Superior temporal gyrus (tissue), 1 donor: ENCODE data around the gene IFNGR2.
"Not testable (repeated sequence)": the region's sequence is repeated elsewhere in the genome, so short reads cannot be mapped to it uniquely, and the experiment has no call there.

ENCODE experiments used
- DNase-seq: peaks from one replicate; pipeline ENCODE4 v3.0.0-alpha.2; 2016; ENCODE audit errors: extremely low spot score

The IFNGR2 gene, protein sequence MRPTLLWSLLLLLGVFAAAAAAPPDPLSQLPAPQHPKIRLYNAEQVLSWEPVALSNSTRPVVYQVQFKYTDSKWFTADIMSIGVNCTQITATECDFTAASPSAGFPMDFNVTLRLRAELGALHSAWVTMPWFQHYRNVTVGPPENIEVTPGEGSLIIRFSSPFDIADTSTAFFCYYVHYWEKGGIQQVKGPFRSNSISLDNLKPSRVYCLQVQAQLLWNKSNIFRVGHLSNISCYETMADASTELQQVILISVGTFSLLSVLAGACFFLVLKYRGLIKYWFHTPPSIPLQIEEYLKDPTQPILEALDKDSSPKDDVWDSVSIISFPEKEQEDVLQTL

DNA sequence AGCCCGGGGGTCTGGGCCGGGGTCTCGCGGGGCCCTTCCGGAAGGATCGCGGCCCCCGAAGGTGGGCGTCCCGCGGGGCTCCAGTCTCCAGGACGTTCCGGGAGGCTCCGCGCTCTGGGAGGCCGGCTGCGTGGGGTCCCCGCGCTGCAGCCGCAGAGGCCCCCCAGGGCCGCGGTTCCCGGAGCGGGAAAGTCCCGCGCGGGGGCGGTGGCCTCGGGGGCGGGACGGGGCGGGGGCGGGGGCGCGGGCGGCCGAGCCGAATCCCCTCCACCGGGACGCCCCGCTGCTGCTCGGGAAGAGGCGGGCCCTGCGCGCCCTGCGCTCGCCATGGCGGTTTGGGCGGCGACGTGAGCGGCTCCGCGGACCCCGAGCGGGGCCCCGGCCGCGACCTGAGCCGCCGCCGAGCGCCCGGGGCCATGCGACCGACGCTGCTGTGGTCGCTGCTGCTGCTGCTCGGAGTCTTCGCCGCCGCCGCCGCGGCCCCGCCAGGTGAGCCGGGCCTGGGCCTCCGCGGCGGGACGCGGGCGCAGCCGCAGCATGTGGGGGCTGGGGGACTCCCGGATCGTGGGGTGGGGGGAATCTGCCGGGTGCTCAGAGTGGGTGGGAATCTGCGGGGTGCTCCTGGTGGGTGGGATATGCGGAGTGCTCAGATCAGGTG lies at the start of gene IFNGR2:
Gene IFNGR2 (plus strand): TSS at position 286 of the 658 bp plus-strand sequence. CDS start 131 bp downstream, at position 417.
- no peak for DNase-seq

DNA sequence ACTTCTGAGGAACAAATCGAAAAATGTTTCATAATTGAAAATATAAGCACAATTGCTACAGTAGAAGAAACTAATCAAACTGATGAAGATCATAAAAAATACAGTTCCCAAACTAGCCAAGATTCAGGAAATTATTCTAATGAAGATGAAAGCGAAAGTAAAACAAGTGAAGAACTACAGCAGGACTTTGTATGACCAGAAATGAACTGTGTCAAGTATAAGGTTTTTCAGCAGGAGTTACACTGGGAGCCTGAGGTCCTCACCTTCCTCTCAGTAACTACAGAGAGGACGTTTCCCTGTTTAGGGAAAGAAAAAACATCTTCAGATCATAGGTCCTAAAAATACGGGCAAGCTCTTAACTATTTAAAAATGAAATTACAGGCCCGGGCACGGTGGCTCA lies 47.9 kb upstream of the IFNGR2 start:
- DNase-seq = no peak

DNA sequence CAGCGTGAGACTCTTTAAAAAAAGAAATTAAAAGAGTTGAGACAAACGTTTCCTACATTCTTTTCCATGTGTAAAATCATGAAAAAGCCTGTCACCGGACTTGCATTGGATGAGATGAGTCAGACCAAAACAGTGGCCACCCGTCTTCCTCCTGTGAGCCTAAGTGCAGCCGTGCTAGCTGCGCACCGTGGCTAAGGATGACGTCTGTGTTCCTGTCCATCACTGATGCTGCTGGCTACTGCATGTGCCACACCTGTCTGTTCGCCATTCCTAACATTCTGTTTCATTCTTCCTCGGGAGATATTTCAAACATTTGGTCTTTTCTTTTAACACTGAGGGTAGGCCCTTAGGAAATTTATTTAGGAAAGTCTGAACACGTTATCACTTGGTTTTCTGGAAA lies 47.2 kb upstream of the IFNGR2 start:
- DNase-seq = peak; percentile 12

DNA sequence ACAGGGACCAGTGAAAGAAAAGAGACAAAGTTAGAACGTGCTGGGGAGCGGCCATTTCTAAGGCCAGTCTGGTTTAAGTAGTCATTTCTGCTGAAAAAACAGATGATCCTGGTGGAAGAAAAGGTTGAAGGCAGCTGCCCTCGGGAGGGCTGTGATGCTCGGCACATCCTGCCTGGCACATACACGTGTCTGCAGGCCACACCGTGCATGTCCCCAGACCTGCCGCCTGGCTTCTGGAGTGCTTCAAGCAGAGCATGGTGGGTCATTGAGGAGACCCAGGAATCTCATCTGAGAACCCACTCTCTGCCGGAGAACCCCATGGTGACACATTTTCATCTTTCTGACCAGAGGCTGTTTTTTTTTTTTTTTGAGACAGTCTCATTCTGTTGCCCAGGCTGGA lies 46.0 kb upstream of the IFNGR2 start:
- DNase-seq = no peak

DNA sequence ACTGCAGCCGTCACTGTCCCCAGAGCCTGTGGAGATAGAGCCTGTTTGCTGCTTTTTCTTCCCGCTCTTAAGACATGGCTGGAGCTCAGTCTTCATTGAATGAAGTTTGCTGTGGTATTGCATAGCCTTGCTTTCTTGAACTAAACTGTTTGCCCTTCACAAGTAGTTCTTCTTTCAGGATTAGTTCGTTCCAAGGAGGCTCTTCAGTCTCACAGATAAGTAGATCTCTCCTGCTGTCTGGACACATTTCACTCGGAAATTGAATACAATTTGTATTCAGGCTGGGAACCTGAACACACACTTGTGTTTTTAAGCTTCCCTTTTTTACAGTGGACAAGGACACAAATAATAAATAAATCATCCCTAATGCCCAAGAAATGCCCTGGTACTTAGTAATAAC lies 43.8 kb upstream of the IFNGR2 start:
- peak; percentile 19 for DNase-seq

DNA sequence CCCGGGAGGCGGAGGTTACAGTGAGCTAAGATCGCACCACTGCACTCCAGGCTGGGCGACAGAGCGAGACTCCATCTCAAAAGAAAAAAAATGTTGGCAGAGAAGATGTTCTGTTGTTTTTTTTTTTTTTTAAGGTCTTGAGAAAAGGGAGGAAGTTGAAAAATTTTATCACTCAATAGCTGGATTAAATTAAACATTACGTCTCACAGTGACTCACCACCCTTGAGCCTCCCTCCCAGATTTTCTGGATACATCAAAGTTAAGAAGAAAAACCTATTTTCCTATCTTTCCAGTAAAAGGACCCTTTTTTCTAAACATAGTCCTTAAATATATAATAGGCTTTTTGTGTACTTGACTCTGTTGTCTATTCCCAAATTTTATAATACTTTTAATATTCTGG lies 42.9 kb upstream of the IFNGR2 start:
- no peak for DNase-seq

DNA sequence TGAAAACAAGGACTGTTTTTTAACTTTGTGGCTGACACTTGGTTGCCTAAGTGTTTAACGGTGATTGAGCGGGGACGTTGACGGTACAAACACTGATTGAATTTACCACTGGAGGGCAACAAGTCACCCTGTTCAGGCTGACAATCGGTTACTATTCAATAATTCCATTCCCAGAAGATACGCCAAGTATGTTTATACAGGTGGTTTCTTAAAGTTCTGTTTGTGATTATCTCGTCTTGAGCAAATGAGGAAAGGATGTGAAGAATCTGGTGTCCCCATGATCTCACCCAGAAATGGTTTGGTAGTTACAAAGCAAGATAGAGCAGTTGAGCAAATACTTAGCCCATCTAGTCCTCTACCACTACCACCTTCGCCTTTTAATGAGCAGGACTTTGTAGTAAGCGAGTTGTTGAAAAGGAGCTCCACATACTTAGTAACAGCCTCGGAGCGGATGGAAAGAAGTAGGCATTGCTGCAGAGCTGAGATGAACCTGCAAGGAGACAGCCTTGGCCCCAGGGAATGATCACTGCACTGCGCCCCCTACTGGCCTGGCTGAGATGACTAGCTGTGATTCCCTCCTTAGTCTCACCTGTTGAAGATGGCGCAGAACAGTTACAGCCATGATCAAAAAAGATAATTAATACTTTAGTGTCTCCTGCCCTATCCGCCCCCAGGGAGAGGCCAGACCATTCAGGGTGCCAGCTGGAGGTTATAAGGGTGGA lies 42.2 kb upstream of the IFNGR2 start:
- peak; percentile 79 for DNase-seq

DNA sequence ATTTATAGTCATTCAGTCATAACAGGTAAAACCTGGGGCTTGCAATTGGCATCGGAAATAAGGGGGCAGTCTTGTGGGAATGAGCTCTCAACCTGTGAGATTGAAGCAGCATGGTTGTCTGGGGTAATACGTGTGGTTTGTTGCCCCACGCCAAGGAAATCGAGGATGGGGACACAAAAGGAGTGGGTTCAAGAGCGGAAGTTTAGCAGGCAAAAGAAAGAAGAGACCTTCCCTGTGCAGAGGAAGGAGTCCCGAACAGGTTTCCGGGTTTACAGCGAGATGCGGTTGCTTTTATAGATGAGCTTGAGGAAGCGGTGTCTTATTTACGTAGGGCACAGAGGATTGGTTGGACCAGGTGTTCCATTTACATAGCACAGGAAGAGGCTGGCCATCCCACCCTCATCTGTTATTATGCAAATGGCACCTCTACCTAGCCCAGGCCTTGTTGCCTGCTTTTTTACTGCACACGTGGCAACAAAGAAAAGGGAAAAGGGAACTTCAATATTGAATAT lies 41.1 kb upstream of the IFNGR2 start:
- DNase-seq = no peak

DNA sequence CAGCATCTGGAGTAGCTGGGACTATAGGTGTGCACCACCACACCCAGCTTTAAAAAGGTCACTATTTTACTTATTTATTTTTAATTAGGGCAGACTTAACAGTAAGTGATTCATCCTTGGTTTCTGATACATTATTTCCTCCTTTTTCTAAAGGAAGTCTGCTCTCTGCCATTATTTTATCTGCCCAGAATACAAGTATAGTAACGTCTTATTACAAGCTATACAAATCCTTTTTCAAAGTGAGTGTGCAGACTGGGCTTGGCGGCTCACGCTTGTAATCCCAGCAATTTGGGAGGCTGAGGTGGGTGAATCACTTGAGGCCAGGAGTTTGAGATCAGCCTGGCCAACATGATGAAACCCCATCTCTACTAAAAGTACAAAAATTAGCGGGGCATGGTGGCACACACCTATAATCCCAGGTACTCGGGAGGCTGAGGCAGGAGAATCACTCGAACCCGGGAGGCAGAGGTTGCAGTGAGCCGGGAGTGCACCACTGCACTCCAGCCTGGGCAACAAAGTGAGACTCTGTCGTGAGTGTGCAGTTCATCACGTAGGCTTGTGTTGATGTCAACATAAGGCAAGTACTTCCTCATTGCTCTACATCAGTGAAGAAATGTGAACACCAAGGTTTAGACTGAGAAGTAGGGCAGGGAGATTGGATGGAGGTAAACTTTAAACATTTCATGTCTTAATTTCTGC lies 39.2 kb upstream of the IFNGR2 start:
- not testable (repeated sequence) for DNase-seq

DNA sequence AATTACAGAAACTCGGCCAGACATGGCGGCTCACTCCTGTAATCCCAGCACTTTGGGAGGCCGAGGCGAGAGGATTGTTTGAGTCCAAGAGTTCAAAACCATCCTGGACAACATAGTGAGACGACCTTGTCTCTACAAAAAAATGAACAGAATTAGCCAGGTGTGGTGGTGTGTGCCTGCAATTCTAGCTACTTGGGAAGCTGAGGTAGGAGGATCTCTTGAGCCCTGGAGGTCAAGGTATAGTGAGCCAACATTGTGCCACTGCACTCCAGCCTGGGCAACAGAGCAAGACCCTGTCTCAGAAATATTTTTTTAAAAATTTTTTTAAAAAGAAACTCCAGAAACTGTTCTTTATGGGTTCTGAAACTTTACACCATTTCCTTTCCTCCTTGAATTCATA lies 38.4 kb upstream of the IFNGR2 start:
- DNase-seq = no peak

DNA sequence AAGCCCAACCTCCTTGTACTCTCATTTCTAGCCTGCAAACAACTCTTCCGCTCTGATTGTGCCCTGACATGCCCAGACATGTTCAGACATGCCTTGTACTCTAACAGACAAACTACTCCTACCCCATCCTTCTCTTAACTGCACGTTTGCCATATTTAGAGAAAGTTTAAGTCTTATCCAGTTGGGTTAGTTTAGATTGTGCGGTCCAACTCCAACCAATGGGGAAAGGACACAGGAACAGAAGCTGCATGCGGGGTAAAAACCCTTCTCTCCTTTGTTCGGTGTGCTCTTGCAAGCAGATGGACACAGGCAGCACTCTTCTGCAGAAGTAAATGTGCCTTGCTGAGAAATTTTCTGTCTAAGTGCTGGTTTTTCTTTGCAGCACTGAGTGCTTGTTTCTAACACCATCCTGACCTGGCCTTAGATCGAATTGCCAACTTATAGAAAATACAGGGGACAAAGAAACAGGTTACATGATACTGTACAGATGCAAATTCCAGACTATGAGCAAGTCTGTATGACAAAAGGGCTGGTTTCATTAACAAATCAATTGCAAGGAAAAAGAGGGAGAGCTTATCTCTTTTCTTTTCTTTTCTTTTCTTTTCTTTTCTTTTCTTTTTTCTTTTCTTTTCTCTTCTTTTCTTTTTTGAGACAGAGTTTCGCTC lies 35.8 kb upstream of the IFNGR2 start:
- DNase-seq = no peak

DNA sequence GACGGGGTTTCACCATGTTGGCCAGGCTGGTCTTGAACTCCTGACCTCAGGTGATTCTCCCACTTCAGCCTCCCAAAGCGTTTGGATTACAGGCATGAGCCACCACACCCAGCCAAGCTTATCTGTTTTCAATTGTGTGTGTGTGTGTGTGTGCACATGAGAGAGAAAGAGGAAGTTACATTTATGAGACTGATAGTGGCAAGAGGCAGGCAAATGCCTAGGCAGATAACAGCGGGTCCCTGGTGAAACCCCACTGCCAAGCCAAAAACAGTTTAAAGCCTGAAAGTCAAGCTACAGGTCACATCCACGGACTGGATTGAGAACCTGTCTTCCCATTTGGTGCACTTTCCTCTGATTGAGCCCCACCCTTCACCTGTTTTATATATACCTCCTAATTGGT lies 35.1 kb upstream of the IFNGR2 start:
- no peak for DNase-seq

DNA sequence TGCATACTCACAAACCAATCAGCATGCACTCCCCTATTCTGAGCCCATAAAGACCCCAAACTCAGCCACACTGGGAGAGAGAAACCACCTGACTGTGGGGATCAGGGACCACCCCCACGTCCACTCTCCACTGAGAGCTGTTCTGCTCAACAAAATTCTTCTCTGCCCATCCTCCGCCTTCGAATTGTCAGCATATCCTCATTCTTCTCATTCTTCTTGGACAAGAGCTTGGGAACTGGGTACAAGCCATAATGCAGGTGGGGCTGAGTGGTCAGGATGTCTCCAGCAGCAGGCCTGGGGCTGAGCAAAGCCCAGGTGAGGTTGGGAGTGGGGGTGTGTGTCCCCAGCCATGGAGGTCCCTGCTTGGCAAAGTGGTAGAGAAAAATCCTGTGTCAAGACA lies 34.6 kb upstream of the IFNGR2 start:
- DNase-seq = no peak

DNA sequence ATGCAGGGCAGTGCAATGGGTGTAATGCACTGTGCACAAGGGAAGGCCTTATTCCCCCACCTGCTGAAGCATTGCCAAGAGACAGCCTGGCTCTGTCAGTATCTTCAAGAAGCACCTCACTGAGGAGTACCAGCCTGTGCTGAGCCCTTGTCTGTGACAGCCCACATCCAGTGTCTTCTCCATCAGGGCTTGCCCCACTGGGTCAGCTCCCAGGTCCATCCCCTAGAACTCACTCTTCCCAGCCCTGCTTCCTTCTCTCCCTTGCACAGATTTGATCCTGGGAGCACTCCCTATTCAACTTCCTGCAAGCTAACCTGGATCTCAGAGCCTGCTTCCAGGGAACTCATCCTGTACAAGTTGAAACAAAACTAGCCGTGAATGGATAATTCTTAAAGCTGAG lies 33.6 kb upstream of the IFNGR2 start:
- DNase-seq = no peak

DNA sequence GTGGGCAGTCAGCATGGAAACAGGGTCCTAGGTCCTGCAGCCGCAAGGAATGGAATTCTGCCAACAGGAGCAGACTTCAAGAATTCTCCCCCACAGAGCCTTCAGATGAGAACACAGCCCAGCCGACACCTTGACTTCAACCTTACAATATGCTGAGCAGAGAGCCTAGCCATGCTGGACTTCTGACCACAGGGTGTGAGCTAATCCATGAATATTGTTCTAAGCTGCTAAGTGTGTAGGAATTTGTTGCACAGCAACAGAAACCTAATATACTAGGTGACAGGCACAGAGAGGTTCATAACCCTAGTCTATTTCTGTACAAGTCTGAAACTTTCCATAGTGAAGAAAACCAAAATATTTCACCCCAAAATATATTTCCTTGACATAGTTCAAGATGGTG lies 32.9 kb upstream of the IFNGR2 start:
- DNase-seq = no peak

DNA sequence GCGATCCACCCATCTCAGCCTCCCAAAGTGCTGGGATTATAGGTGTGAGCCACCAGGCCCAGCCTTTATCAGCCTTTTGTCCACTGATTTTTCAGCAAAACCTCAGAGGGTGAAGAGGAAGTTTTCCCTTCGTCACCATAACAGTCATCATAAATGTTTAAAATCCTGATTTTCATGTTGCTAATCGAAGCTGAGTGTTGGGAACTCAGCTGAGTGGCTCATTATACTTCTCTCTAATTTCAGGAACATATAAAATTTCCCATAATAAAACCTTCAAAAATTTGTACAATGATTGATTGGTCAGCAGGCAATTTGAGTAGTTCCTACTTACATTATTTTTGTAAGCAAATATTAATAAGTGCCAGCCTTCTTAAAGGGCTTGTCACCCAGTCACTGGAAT lies 31.8 kb upstream of the IFNGR2 start:
- no peak for DNase-seq

DNA sequence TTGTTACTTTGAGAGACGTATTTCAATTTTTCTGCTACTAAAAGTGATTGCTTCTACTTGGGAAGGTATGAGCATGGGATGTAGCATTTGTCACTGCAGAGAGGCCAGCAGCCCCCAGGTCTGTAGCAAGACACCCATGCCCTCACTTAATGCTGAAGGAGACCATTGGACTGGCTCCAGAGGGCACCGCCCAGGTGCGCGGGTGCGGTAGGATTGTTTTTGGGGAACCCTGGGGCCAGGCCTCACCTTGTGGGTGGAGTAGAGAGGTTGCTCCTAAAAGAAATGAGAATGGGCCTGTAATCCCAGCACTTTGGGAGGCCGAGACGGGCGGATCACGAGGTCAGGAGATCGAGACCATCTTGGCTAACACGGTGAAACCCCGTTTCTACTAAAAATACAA lies 30.6 kb upstream of the IFNGR2 start:
- DNase-seq = no peak

DNA sequence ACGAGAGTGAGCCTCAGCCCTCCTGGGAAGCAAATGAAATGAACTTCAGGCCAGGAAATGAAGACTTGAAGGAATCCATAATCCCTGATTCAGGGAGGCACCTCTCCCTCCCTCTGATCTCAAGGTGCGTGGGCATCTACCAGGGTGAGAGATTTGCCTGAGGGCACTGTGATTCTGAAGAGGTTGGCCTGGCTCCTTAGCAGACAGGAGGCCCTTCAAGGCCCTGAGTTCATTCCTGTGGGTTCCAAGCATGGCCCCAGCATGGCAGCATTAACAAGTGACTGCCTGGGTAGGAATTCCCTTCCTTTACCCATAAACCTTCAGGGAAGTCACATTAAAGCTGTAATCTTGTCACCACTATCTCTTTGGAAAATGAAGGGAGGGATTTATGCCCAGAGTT lies 29.8 kb upstream of the IFNGR2 start:
- no peak for DNase-seq

DNA sequence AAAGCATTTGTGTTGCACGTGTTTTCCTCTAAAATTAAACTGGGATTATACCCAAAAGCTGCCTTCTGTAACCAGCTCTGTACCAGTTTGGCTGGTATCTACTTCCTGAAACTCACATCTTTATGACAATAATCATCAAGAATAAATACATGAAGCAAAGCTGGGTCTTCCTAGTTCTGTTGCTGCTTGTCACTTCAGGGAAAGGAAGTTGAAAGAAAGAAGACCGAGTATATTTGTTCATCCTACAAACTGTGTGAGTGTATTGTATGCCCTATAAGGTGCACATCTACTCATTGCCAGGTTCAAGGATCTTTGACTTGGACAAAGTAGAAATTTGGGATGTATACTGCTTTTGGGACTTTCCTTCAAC lies 29.1 kb upstream of the IFNGR2 start:
- no peak for DNase-seq

DNA sequence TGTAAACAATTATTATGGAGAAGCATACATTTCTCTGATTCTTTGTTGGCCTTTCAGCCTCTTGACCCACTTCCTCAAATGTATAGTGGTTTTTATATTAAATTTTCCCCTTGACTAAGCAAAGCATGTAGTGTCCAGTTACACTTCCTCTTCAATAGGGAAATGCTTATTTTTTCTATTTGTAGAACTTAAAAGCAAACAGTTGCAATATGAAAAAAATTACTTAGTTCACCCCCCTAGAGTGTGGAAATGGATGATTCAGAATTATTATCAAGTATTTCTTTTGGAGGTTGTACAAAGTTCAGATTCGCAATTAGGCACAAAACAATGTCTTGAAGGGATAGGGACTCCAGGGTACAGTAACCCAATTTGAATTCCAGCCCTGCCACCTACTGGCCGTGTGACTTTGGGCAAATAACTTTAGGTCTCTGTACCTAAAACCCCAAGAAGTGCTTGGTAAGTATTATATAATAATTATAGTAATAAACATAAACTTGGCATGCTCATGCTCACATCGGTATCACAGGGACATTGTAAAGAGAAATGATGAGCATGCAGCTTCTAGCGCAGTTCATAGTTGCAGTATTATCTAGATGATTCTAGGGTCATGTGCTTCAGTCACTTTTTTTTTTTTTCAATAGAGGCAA lies 28.6 kb upstream of the IFNGR2 start:
- no peak for DNase-seq

DNA sequence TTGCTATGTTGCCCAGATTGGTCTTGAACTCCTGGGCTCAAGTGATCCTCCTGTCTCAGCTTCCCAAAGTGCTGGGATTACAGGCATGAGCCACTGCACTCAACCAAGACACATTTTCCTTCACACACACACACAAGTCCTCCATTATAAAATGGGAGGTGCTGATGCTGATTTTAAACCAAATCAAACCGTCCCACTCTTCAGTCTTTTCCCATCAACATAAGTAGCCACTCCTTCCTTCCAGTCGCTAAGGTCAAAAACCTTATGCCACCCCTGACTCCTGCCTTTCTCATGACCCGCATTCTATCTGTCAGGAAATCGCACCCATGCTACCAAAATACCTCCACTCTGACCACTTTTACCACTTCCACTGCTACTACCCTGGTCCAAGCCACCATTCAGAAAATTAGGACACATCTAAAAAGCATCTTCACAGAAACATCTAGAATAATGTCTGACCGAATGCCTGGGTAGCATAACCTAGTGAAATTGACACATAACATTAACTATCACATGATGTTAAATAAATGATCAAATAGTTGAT lies 28.0 kb upstream of the IFNGR2 start:
- no peak for DNase-seq
